GM21423 (cell line): ENCODE measurements around the gene INO80B.
"Not testable (repeated sequence)": the region's sequence is repeated elsewhere in the genome, so short reads cannot be mapped to it uniquely, and the experiment has no call there.

Source experiments
- ATAC-seq: cut with Tn5 transposase; IDR thresholded peaks from one replicate; pipeline ENCODE4 v1.9.1; 2021; ENCODE audit warnings: mild to moderate bottlenecking, moderate library complexity; ENCODE audit not compliant: unreplicated experiment

Gene INO80B

DNA sequence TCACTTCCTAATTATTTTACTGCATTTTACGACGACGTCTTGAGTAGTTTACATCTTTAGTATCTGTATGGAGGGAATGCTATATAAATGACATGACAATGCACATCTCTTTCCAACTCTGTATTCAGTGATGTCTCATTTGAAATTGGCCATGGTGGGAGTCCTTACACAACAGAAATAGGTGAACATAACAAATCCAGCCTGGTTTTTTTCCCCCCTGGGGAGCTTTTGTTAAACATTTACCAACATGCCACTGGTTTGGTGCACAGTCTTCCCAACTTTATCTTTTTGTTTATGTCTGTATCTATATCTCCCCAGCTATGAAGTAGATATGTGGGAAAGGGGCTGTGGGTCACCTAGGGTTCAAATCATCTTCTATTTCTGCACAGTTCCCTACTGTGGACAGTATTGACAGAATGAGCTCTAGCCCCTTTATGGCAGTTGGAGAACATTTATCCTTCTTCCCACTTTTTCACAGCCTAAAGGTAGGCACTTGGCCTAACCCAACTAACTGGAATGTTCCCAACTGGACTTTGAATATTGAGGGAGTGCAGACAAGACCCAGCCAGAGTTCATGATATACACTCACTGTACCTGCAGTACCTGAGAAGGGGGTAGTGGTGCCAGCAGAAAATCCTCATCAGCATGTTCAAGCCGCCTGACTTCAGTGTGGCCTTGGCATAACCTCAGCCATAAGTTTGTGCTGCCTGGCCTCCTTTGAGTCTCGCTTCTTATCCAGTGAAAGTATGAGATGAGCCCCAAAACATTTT is 7.5 kb upstream of the INO80B start:
- ATAC-seq: no peak

- no peak for ATAC-seq
Measured at GRCh38 chr2:74448771-74449170, 6.1 kb upstream of the INO80B start.

GRCh38 chr2:74450570-74451190 is 4.2 kb upstream of the INO80B start:
- no peak for ATAC-seq

DNA sequence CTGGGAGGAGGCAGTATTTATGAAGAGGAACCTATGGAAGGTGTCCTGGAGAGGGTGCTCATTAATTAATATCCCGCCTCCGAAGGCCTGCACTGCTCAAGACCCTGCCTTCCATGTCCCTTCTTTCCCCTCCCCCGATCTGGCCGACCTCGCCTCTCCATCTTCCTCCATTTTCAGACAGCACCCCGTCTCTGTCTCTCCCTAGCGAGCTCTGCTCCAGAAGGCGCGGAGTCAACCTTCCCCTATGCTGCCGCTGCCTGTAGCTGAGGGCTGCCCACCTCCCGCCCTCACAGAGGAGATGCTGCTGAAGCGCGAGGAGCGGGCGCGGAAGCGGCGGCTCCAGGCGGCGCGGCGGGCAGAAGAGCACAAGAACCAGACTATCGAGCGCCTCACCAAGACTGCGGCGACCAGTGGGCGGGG is 2.3 kb downstream of the INO80B start:
- ATAC-seq: no peak

DNA sequence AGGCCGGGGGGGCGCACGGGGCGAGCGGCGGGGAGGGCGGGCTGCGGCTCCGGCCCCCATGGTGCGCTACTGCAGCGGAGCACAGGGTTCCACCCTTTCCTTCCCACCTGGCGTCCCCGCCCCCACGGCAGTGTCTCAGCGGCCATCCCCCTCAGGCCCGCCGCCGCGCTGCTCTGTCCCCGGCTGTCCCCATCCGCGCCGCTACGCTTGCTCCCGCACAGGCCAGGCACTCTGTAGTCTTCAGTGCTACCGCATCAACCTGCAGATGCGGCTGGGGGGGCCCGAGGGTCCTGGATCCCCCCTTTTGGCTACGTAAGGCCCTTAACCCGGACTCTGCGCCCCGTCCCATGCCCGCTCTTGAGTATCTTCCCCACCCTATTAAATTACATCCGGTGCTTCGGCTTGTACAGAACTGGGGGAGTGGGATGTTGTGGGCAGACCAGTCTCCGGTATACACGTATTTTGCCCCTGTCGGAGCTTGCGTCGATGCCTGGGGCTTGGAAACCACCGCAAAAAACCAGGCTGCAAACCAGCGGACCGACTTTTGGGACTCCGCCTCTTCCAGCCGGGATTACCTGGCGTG is 2.8 kb downstream of the INO80B start:
- ATAC-seq: peak; percentile 24

DNA sequence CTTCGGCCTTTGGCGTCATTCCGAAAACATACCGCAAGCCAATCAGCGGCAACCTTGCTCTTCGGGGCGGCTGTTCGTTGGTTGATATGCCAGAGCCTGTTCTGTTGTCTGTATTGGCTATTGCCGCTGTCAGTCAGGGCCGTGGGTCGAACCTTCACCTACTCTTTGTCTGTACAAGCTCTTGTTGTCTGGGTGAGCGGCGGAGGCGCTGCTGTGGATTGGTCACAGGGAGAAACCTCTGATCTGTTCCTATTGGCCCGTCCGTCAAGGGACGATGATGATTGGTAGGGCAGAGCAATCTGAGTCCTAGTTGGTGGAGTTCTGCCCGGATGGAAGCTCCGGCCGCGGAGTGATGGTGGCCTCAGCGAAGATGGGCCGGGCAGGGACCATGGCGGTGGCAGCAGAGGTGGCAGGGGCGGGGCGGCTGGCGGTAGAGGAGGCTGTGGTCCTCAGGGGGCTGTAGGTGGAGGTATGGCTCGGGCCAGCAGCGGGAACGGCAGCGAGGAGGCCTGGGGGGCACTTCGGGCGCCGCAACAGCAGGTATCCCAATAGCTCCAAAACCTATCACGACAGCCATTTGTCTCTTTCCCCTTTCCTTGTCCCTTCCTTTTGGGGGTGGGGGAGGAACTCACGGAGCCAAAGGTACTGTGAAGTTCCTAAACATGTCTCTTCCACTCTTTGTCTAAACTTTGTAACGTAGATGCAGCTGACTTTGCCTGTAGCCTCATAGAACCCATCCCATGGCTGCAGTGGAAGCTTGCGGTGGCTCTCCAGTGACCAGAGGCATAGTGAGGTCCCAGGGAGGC is 3.4 kb downstream of the INO80B start, which contains the start of gene WBP1:
TSS of gene WBP1 (plus strand) at position 307 of the 806 bp plus-strand sequence. CDS start at position 472, 165 bp downstream.
- ATAC-seq: peak; percentile 82

- ATAC-seq: no peak
Measured at GRCh38 chr2:74458938-74459363, 4.1 kb downstream of the INO80B start.

DNA sequence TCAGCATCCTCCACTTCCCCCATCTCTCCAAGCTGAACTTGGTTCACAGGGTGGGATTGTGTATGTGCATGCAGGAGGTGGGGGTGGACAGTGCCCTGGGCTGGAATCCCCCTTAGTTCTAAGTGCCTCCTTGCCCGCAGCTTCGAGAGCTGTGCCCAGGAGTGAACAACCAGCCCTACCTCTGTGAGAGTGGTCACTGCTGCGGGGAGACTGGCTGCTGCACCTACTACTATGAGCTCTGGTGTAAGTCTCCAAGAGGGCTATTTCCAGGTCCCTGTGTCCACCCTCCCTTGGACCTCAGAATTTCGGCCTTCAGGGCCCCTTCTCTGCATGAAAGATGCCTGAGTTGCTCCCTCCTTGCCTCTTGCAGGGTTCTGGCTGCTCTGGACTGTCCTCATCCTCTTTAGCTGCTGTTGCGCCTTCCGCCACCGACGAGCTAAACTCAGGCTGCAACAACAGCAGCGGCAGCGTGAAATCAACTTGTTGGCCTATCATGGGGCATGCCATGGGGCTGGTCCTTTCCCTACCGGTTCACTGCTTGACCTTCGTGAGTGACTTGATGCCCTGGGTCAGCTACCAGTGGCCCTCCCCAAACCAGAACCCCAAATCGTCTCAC is 4.7 kb downstream of the INO80B start:
- not testable (repeated sequence) for ATAC-seq

DNA sequence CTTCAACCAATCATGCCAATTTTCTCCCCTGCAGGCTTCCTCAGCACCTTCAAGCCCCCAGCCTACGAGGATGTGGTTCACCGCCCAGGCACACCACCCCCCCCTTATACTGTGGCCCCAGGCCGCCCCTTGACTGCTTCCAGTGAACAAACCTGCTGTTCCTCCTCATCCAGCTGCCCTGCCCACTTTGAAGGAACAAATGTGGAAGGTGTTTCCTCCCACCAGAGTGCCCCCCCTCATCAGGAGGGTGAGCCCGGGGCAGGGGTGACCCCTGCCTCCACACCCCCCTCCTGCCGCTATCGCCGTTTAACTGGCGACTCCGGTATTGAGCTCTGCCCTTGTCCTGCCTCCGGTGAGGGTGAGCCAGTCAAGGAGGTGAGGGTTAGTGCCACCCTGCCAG is 5.3 kb downstream of the INO80B start:
- not testable (repeated sequence) for ATAC-seq

DNA sequence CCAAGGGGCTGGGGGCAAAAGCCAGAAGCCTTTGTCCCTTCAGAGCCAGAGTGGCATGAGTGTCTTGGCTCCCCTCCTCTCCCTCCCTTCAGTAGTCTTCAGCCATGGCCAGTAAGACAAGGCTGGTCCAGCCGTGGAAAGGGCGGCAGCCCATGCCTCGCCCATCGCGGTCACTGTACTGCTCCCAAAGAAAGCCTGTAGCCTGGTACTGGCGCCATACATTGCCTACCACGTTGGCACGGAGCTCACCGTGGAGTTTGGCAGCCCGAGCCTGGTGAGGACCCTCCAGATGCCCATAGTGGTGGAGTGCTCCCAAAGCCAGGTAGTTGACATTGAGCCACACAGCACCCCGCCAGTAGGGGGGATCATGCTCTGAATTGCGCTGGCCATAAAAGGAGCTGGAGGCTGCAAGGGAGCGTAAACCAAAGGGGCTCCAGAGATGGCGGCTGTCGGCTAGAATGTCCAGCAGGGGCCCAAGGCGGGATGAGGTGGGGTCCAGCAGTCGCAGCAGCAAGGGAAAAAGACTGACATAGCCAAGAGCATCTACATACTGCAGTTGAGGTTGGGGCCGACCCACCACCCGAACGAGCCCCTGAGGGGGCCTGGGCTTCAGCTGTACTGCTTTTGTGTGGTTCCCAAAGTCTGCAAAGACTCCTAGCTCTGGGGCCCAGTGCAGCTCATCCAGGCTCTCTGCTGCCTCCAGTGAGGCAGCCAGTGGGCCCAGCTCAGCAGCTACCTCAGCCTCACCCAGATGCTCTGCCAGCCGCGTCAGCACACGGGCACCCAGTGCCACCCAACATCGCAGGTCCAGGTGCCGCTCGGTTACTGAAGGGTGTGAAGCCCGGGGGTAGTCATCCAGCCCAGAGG is 6.5 kb downstream of the INO80B start:
- ATAC-seq: no peak

GRCh38 chr2:74462054-74462785 is 7.3 kb downstream of the INO80B start:
- ATAC-seq: no peak

DNA sequence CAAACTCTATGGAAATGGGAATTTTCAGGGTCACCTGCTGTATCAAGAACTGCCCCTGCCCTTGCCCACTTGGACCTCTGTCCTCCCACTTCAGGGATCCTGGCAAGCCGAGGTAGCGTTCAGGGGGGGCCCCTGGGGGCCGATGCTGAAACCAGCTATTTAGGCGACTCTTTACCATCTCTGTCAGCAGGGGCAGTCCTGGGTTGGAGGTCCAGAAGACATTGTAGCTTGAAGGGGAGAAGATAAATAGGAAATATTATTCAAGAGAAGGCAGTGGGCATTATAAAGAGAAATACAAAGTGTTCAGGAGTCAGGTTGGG is 7.9 kb downstream of the INO80B start:
- ATAC-seq: no peak

DNA sequence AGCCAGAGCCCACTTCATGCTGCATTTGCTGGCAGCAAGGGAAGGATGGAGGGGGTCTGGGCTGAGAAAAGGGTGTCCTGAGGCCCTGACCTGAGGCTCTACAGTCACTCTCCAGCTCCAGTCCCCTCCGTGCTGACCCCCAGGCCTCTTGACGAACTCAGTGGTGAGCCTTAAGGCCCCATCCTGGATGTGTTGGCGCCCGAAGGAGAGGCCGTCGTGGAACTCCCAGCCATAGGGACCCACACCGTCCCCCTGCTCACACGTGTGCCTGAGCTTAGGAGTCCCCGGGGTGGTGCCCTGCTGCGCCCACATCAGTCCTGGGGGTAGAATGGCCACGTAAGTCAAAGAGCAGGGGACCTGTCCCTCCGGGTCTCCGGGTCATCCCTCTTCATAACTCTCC is 9.5 kb downstream of the INO80B start:
- ATAC-seq: no peak

DNA sequence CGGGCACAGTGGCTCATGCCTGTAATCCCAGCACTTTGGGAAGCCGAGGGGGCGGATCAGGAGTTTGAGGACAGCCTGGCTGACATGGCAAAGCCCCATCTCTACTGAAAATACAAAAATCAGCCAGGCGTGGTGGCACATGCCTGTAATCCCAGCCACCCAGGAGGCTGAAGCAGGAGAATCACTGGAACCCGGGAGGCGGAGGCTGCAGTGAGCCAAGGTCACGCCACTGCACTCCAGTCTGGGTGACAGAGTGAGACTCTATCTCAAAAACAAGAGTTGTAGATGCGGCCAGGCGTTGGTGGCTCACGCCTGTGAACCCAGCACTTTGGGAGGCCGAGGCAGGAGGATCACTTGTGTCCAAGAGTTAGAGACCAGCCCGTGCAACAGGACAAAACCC is 15.9 kb downstream of the INO80B start:
- ATAC-seq: not testable (repeated sequence)

DNA sequence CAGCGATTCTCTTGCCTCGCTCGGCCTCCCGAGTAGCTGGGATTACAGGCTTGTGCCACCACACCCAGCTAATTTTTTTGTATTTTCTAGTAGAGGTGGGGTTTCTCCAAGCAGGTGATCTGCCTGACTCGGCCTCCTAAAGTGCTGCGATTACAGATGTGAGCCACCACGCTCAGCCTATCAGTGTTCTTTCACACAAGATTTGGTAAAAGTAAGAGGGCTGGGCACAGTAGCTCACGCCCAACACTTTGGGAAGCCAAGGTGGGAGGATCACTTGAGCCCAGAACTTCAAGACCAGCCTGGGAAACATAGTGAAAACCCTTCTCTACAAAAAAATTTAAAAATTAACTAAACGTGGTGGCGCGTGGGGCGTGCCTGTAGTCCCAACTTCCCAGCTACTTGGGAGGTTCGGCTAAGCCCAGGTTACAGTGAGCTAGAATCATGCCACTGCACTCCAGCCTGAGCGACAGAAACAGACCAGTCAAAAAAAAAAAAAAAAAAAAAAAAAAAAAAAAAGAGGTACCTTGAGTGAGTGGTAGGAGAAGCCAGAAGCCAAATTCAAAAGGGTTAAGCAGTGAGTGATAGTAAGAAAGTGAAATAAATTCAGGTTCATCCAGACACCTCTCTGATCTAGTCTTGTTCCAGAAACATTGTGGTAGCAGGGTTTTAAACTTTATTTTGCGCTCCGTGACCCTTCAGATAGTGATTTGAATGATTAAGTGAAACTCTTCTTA is 16.6 kb downstream of the INO80B start:
- ATAC-seq: no peak

DNA sequence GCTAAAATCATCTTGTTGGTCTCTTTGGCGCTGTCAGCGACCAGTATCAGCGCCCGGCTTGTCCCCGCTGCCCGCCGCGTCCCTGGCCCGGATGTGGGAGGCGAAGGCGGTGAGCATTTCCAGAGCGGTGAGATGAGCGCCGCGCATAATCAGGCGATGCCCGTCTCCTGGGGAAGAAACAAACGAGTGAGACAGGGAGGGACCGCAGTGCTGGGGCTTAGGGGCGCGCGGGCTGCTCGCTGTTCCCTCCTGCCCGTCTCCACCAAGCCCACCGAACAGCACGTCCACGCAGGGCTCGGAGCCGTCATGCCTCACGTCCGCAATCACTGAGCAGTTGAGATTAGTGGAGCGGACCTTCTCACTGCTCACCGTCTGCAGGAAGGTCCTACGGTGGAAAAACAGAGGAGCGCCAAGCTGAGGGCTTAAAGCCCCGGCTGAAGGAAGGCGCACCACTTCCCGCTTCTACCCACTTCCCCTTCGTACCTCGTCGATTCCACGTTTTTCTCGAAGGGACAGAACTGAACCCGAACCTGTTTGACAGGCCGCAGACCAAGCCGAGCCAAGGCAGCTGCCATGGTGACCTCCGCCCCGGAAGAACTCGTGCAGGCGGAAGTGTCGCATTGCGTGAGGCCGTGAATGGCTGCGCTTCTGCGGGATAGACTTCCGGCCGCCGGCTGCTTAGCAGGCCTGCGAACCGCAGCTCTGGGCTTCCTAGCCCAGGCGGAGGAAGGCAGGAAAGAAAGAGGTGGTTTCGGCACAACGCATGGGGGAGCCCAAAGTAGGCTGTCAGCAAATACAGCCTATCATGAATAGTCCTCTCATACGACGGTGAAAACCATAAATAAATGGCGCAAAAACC is 17.4 kb downstream of the INO80B start, which contains the start of gene MRPL53:
TSS of gene MRPL53 (minus strand) at position 595 of the 859 bp plus-strand sequence. CDS start at position 575, 20 bp downstream.
- ATAC-seq: peak; percentile 82

DNA sequence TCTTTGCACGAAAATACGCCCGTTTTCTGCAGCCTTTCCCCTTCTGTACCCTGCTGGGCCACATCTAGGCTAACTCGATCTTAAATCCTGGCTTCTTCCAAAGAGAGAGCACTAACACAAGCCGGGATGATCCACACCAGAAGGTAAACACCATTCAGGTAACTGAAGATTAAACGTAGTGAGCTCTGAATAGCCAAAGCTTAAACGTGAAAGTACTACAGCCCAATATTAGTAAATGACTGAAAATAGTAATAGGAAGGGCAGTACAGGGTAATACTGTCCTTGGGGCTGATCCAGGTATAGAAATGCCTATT is 18.0 kb downstream of the INO80B start:
- ATAC-seq: no peak

- ATAC-seq: no peak
Measured at GRCh38 chr2:74474481-74474880, 19.6 kb downstream of the INO80B start.
